ENCODE results near the gene D2HGDH. TPM values are rescaled to one million over a fixed set of nuclear protein-coding genes. Genes with fewer than 3 reads are reported as not detected.
"Not testable (repeated sequence)": the region's sequence is repeated elsewhere in the genome, so short reads cannot be mapped to it uniquely, and the experiment has no call there.

Gene D2HGDH
- total RNA-seq, 2 experiments from 2014 or later = 23.2 to 68.1 TPM

GRCh38 chr2:241742320-241742939, 8.0 kb downstream of the D2HGDH start:
- no peak overlapping the region for H3K4me2 ChIP-seq (ENCODE audit: low read length)
- no peaks in the 10 kb centered on the region for H4K20me1 ChIP-seq (ENCODE audit: insufficient read depth, low read length)
- H3K36me3 ChIP-seq (ENCODE audit: insufficient read depth, low read length) = peaks cover 33% of the 10 kb centered on the region
- ChIA-PET POLR2A (no interaction called here), CTCF (ENCODE audit: unreplicated experiment) (no interaction called here)
- H3K79me2 ChIP-seq (ENCODE audit: insufficient read depth, low read depth, low read length) = no peaks in the 10 kb centered on the region
- H3K9me2 ChIP-seq (ENCODE audit: insufficient read depth, low read length) = no peaks in the 10 kb centered on the region
- BruUV-seq (replicated peaks) = no TSS peak
- no peak for TF ChIP-seq EZH2phosphoT487 (IDR thresholded peaks at IDR 0.05; ENCODE audit: borderline replicate concordance, low read depth, low read length)
- TF ChIP-seq, protein P1, sequence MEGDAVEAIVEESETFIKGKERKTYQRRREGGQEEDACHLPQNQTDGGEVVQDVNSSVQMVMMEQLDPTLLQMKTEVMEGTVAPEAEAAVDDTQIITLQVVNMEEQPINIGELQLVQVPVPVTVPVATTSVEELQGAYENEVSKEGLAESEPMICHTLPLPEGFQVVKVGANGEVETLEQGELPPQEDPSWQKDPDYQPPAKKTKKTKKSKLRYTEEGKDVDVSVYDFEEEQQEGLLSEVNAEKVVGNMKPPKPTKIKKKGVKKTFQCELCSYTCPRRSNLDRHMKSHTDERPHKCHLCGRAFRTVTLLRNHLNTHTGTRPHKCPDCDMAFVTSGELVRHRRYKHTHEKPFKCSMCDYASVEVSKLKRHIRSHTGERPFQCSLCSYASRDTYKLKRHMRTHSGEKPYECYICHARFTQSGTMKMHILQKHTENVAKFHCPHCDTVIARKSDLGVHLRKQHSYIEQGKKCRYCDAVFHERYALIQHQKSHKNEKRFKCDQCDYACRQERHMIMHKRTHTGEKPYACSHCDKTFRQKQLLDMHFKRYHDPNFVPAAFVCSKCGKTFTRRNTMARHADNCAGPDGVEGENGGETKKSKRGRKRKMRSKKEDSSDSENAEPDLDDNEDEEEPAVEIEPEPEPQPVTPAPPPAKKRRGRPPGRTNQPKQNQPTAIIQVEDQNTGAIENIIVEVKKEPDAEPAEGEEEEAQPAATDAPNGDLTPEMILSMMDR (conservative IDR thresholded peaks at IDR 0.05; ENCODE audit: low read length) = no peak
- H3K27ac ChIP-seq (ENCODE audit: low read depth, low read length, poor library complexity, severe bottlenecking) = no peak overlapping the region
- no peak overlapping the region for H3K4me3 ChIP-seq (ENCODE audit: low read depth, low read length, poor library complexity, severe bottlenecking)
- intact Hi-C loops (cut with micrococcal nuclease; ENCODE audit: unreplicated experiment) = no loop called here
- no peaks in the 10 kb centered on the region for H3K9me3 ChIP-seq (ENCODE audit: low read length)
- DNase-seq (ENCODE audit: low spot score) = no peak
- no peaks in the 10 kb centered on the region for H3K4me1 ChIP-seq (ENCODE audit: insufficient read depth, low read length, poor library complexity, severe bottlenecking)
- H2AFZ ChIP-seq (ENCODE audit: low read length) = no peak overlapping the region

DNA sequence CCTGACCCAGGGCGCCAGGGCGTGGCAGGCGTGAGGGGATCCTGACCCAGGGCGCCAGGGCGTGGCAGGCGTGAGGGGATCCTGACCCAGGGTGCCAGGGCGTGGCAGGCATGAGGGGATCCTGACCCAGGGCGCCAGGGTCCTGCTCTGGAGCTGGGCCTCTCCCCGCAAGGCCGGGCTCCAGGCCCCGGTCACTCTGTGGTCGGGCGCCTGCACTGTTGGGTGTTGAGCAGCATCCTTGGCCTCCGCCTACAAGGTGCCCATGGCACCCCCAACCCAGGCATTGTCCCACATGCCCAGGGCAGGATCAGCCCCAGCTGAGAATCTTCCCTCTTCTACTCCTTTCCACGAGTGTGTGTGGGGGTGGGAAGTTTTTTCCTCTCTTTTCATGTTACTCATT, 8.6 kb downstream of the D2HGDH start:
- H3K4me3 ChIP-seq (ENCODE audit: low read depth, low read length, poor library complexity, severe bottlenecking); POLR2A ChIA-PET; intact Hi-C loops (cut with micrococcal nuclease; ENCODE audit: unreplicated experiment); BruUV-seq (replicated peaks); H3K79me2 ChIP-seq (ENCODE audit: insufficient read depth, low read depth, low read length); H3K4me2 ChIP-seq (ENCODE audit: low read length); DNase-seq (ENCODE audit: low spot score); H3K27ac ChIP-seq (ENCODE audit: low read depth, low read length, poor library complexity, severe bottlenecking); H3K9me2 ChIP-seq (ENCODE audit: insufficient read depth, low read length); H4K20me1 ChIP-seq (ENCODE audit: insufficient read depth, low read length); H3K4me1 ChIP-seq (ENCODE audit: insufficient read depth, low read length, poor library complexity, severe bottlenecking); H2AFZ ChIP-seq (ENCODE audit: low read length); H3K9me3 ChIP-seq (ENCODE audit: low read length); CTCF ChIA-PET (ENCODE audit: unreplicated experiment): not testable (repeated sequence)
- H3K36me3 ChIP-seq (ENCODE audit: insufficient read depth, low read length) = peaks cover 33% of the 10 kb centered on the region

- Histone ChIP-seq H3K4me1 (ENCODE audit: insufficient read depth, low read length, poor library complexity, severe bottlenecking) (no peaks in the 10 kb centered on the region), H3K27ac (ENCODE audit: low read depth, low read length, poor library complexity, severe bottlenecking) (no peak overlapping the region), H3K4me2 (ENCODE audit: low read length) (no peak overlapping the region), H4K20me1 (ENCODE audit: insufficient read depth, low read length) (no peaks in the 10 kb centered on the region), H3K36me3 (ENCODE audit: insufficient read depth, low read length) (peaks cover 33% of the 10 kb centered on the region), H2AFZ (ENCODE audit: low read length) (no peak overlapping the region), H3K9me3 (ENCODE audit: low read length) (no peaks in the 10 kb centered on the region), H3K4me3 (ENCODE audit: low read depth, low read length, poor library complexity, severe bottlenecking) (no peak overlapping the region), H3K9me2 (ENCODE audit: insufficient read depth, low read length) (no peaks in the 10 kb centered on the region), H3K79me2 (ENCODE audit: insufficient read depth, low read depth, low read length) (no peaks in the 10 kb centered on the region)
- POLR2A ChIA-PET = no interaction called here
- CTCF ChIA-PET (ENCODE audit: unreplicated experiment) = no interaction called here
- TF ChIP-seq, protein P1 (conservative IDR thresholded peaks at IDR 0.05; ENCODE audit: low read length) = no peak
- no peak for TF ChIP-seq EZH2phosphoT487 (IDR thresholded peaks at IDR 0.05; ENCODE audit: borderline replicate concordance, low read depth, low read length)
- no TSS peak for BruUV-seq (replicated peaks)
- DNase-seq (ENCODE audit: low spot score) = no peak
- intact Hi-C loops (cut with micrococcal nuclease; ENCODE audit: unreplicated experiment) = no loop called here
Measured at GRCh38 chr2:241743620-241744019, 9.2 kb downstream of the D2HGDH start.

All from OCI-LY7 (cell line).